ENCODE results near the gene MRPS18B.
A peak's percentile ranks its signal among the peaks of the same experiment; 100 is the strongest.

DNA sequence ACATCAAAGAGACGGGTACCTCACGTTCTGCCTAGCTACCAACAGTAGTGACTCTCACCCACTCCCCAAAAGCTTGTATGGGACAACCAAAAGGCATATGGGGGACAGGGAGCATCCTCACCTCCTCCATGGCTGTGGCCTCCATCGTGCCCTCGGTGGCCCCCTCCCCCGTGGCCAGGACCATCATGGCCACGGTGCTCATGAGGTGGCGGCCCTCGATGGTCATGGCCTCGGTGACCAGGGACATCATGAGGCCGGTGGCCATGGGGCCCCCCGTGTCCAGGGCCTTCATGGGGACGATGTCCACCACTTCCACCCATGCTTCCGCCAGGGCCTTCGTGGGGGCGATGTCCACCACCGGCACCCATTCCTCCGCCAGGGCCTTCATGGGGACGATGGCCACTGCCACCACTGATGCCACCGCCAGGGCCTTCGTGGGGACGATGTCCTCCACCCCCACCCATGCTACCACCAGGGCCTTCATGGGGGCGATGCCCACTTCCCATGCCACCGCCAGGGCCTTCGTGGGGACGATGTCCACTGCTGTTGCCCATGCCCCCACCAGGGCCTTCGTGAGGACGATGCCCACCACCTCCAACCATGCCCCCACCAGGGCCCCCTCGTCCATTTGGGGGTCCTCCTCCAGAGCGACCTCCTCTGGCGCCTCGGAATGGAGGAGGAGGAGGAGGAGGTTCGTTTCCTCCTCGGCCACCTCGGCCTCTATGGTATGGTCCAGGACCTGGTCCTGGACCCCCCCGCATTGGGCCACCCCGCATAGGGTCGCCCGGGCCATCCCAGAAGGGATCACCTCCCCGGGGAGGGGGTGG is 15.6 kb upstream of the MRPS18B start:
- TF ChIP-seq POLR2AphosphoS5 (IDR thresholded peaks at IDR 0.05) (peak; percentile 66 to 85 (median 72)), POLR2A (IDR thresholded peaks at IDR 0.05) (no peak)
- TF ChIP-seq, protein P1, sequence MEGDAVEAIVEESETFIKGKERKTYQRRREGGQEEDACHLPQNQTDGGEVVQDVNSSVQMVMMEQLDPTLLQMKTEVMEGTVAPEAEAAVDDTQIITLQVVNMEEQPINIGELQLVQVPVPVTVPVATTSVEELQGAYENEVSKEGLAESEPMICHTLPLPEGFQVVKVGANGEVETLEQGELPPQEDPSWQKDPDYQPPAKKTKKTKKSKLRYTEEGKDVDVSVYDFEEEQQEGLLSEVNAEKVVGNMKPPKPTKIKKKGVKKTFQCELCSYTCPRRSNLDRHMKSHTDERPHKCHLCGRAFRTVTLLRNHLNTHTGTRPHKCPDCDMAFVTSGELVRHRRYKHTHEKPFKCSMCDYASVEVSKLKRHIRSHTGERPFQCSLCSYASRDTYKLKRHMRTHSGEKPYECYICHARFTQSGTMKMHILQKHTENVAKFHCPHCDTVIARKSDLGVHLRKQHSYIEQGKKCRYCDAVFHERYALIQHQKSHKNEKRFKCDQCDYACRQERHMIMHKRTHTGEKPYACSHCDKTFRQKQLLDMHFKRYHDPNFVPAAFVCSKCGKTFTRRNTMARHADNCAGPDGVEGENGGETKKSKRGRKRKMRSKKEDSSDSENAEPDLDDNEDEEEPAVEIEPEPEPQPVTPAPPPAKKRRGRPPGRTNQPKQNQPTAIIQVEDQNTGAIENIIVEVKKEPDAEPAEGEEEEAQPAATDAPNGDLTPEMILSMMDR (IDR thresholded peaks at IDR 0.05 in 8 of 11, conservative IDR thresholded peaks at IDR 0.05 in 3 of 11), result no peak

Measured in spleen (tissue), 7 donors.